ENCODE results near the gene PALLD. TPM values are rescaled to one million over a fixed set of nuclear protein-coding genes. Genes with fewer than 3 reads are reported as not detected.

Gene PALLD
- total RNA-seq, 2 experiments from 2014 or later: 0.49 to 0.78 TPM

- TF ChIP-seq CTCF (IDR thresholded peaks at IDR 0.05): no peak
Measured at GRCh38 chr4:168784786-168785461, 288.1 kb downstream of the PALLD start.

GRCh38 chr4:168787334-168787733 is 290.5 kb downstream of the PALLD start:
- H3K36me3 Mint-ChIP-seq (ENCODE audit: low read depth): no peaks in the 10 kb centered on the region
- no peak for DNase-seq

More at GRCh38 chr4:168784786-168785461, 288.1 kb downstream of the PALLD start:
- no peaks in the 10 kb centered on the region for H3K4me1 ChIP-seq (ENCODE audit: insufficient read depth, low read length)
- H3K27me3 ChIP-seq (ENCODE audit: control insufficient read depth in 1 of 2, insufficient read depth in 2 of 2, low read length in 2 of 2): no peaks in the 10 kb centered on the region
- no peaks in the 10 kb centered on the region for H3K36me3 ChIP-seq (ENCODE audit: insufficient read depth, low read length)
- intact Hi-C loops (cut with DNase I, micrococcal nuclease): no loop called here
- Mint-ChIP-seq H3K9me3 (no peaks in the 10 kb centered on the region), H3K27ac (no peak overlapping the region), H3K4me1 (ENCODE audit: low read depth) (no peaks in the 10 kb centered on the region), H3K4me3 (no peak overlapping the region), H3K36me3 (ENCODE audit: low read depth) (no peaks in the 10 kb centered on the region), H3K27me3 (no peaks in the 10 kb centered on the region)
- ATAC-seq (ENCODE audit: poor library complexity) (no peak), DNase-seq (no peak)
- H3K4me3 ChIP-seq (ENCODE audit: low read length): no peak overlapping the region
- no peaks in the 10 kb centered on the region for H3K9me3 ChIP-seq (ENCODE audit: control insufficient read depth in 1 of 2, insufficient read depth in 1 of 2, low read length in 2 of 2)
- H3K27ac ChIP-seq (ENCODE audit: low read depth in 1 of 2, low read length in 2 of 2): no peak overlapping the region
- ChIA-PET CTCF (interaction anchor here (0.7 kb wide), 2 partner anchors 61 to 128 kb away, joined by 4 to 6 read pairs; no protein-coding TSS in a partner anchor), POLR2A (interaction anchor here (0.6 kb wide), 1 partner anchor 252 kb away, joined by 3 read pairs; no protein-coding TSS in a partner anchor)

GRCh38 chr4:168787801-168788595 is 291.1 kb downstream of the PALLD start:
- Histone ChIP-seq H3K4me3 (ENCODE audit: low read length) (no peak overlapping the region), H3K9me3 (ENCODE audit: control insufficient read depth in 1 of 2, insufficient read depth in 1 of 2, low read length in 2 of 2) (no peaks in the 10 kb centered on the region), H3K36me3 (ENCODE audit: insufficient read depth, low read length) (no peaks in the 10 kb centered on the region), H3K4me1 (ENCODE audit: insufficient read depth, low read length) (no peaks in the 10 kb centered on the region), H3K27ac (ENCODE audit: low read depth in 1 of 2, low read length in 2 of 2) (no peak overlapping the region), H3K27me3 (ENCODE audit: control insufficient read depth in 1 of 2, insufficient read depth in 2 of 2, low read length in 2 of 2) (no peaks in the 10 kb centered on the region)
- intact Hi-C loops (cut with DNase I, micrococcal nuclease): no loop called here
- DNase-seq: no peak
- ATAC-seq (ENCODE audit: poor library complexity): no peak
- POLR2A ChIA-PET: no interaction called here
- CTCF ChIA-PET: no interaction called here
- H3K4me1 Mint-ChIP-seq (ENCODE audit: low read depth): no peaks in the 10 kb centered on the region
- no peak overlapping the region for H3K27ac Mint-ChIP-seq
- TF ChIP-seq CTCF (IDR thresholded peaks at IDR 0.05): no peak
- H3K4me3 Mint-ChIP-seq: no peak overlapping the region
- no peaks in the 10 kb centered on the region for H3K36me3 Mint-ChIP-seq (ENCODE audit: low read depth)
- H3K27me3 Mint-ChIP-seq: no peaks in the 10 kb centered on the region
- H3K9me3 Mint-ChIP-seq: no peaks in the 10 kb centered on the region

More at GRCh38 chr4:168787334-168787733, 290.5 kb downstream of the PALLD start:
- Mint-ChIP-seq H3K27ac (no peak overlapping the region), H3K4me1 (ENCODE audit: low read depth) (no peaks in the 10 kb centered on the region), H3K9me3 (no peaks in the 10 kb centered on the region), H3K27me3 (no peaks in the 10 kb centered on the region), H3K4me3 (no peak overlapping the region)
- H3K4me1 ChIP-seq (ENCODE audit: insufficient read depth, low read length): no peaks in the 10 kb centered on the region
- ChIA-PET POLR2A (no interaction called here), CTCF (no interaction called here)
- no peak overlapping the region for H3K27ac ChIP-seq (ENCODE audit: low read depth in 1 of 2, low read length in 2 of 2)
- no peaks in the 10 kb centered on the region for H3K36me3 ChIP-seq (ENCODE audit: insufficient read depth, low read length)
- H3K4me3 ChIP-seq (ENCODE audit: low read length): no peak overlapping the region
- no peak for ATAC-seq (ENCODE audit: poor library complexity)
- no peak for TF ChIP-seq CTCF (IDR thresholded peaks at IDR 0.05)
- intact Hi-C loops (cut with DNase I, micrococcal nuclease): no loop called here
- H3K27me3 ChIP-seq (ENCODE audit: control insufficient read depth in 1 of 2, insufficient read depth in 2 of 2, low read length in 2 of 2): no peaks in the 10 kb centered on the region
- no peaks in the 10 kb centered on the region for H3K9me3 ChIP-seq (ENCODE audit: control insufficient read depth in 1 of 2, insufficient read depth in 1 of 2, low read length in 2 of 2)
